Astrocyte of the cerebellum (primary cell): ENCODE results near the gene ABCG4.

ENCODE experiments used
- DNase-seq: peaks from one replicate; pipeline ENCODE4 v3.0.0-alpha.2; 2011; ENCODE audit warnings: low read depth
- H3K4me3 ChIP-seq: 2 replicates; pipeline ENCODE4 v1.5.1; 2011; ENCODE audit warnings: mild to moderate bottlenecking, low read depth, low read length, moderate library complexity
- CTCF ChIP-seq: IDR thresholded peaks from 2 replicates; pipeline ENCODE4 v1.5.1; 2012; ENCODE audit warnings: low read length, low read depth, moderate library complexity, mild to moderate bottlenecking; ENCODE audit errors: missing control alignments
- in situ Hi-C: cut with HindIII; loops from 2 replicates; pipeline ENCODE4 v1.10.0; 2017; ENCODE audit warnings: low sequenced_read_pairs

ABCG4 gene

DNA sequence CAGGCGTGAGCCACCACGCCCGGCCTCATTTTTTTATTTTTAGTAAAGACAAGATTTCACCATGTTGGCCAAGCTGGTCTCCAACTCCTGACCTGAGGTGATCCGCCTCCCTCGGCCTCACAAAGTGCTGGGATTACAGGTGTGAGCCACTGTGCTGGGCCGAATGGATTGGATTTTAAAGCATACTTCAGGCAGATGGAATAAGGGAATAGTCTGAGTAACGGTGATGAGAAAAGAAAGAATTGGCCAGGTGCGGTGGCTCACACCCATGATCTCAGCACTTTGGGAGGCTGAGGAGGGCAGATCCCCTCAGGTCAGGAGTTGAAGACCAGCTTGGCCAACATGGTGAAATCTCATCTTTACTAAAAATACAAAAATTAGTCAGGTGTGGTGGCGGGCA, 55.2 kb downstream of the ABCG4 start:
- in situ Hi-C loops, result no loop called here
- no peak overlapping the region for H3K4me3 ChIP-seq
- TF ChIP-seq CTCF, result no peak
- no peak for DNase-seq

DNA sequence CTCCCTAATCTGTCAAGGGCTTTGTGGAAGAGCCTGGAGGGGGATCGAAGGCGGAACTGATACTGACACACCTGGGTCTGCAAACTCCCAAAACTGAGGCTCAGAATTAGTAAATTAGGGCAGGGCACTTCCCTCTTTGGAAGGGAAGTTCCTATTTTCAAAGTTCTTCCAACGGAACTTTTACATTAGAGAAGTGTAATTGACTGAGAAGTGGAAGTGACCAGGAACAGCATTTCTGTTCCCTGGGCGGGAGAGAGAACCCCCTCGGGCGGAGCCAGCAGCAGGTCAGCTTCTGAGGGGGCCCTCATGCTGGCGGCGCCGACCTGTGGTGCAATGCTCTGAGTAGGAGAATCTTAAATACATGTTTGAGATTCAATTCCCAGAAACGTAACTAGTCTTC, 56.2 kb downstream of the ABCG4 start:
- TF ChIP-seq CTCF, result no peak
- in situ Hi-C loops, result no loop called here
- DNase-seq, result no peak
- peak overlapping the region; percentile 93 for H3K4me3 ChIP-seq

GRCh38 chr11:119205574-119206510, 57.0 kb downstream of the ABCG4 start, which contains the start of gene CBL:
Gene CBL (plus strand): TSS chr11:119206339. CDS start chr11:119206418, 79 bp downstream.
- in situ Hi-C loops, result no loop called here
- peak within 1 kb of the TSS; percentile 93 for H3K4me3 ChIP-seq
- TF ChIP-seq CTCF, result peak; percentile 87
- peak; percentile 70 for DNase-seq

DNA sequence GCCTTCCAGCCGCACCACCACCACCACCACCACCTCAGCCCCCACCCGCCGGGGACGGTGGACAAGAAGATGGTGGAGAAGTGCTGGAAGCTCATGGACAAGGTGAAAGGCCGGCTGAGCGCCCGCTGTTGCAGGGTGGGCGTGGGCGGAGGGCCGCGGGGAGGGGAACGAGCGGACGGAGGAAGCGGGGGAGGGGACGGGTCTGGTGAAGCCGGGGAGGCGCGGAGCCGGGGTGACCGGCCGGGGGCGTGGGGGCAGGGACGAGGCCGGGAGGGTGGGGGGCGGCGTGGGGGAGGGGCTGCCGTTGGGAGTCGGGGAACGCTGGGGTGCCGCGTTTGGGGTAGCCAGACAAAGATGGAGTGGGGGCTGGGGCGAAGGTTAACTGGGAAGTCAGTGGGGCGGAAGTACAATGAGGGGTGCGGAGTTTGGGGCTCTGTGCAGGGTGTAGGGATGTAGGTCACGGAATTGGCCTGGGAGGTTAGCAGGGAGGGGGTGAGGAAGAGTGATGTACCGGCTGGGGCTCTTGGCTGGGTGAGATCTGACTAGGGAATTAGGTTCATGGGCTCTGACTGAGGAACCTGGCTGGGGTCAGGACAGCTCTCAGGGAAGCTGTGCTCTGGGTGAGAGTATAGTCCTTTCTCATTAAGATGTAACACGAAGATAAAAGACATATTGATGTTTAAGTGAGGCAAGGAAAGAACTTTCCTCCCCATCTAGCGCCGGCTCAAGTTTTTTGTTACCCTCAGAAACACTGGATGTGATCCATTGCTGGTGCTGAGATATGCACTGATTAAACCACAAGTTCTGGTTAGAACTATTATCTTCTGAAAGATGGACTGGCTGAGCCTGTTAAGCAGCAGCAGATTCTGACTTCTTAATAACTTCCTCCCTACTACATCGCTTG, 57.9 kb downstream of the ABCG4 start:
- no peak for TF ChIP-seq CTCF
- in situ Hi-C loops, result no loop called here
- peak overlapping the region; percentile 93 for H3K4me3 ChIP-seq
- no peak for DNase-seq

GRCh38 chr11:119207415-119207960, 58.6 kb downstream of the ABCG4 start:
- no peak for TF ChIP-seq CTCF
- in situ Hi-C loops, result no loop called here
- peak overlapping the region; percentile 93 for H3K4me3 ChIP-seq
- DNase-seq, result no peak

DNA sequence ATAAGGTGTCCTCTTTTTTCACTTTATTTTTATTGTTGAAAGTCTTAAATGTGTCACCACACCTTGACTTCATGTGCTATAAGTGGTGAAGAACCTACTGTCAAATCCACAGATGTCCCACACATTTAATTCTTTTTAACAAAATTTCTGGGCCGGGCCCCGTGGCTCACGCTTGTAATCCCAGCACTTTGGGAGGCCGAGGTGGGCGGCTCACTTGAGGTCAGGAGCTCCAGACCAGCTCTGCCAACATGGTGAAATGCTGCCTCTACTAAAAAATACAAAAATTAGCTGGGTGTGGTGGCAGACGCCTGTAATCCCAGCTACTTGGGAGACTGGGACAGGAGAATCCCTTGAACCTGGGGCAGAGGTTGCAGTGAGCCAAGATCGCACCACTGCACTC, 60.3 kb downstream of the ABCG4 start:
- no peak for DNase-seq
- H3K4me3 ChIP-seq, result no peak overlapping the region
- in situ Hi-C loops, result no loop called here
- no peak for TF ChIP-seq CTCF
